HUES6 (cell line): Measurements from ENCODE around the gene KDR.

Source experiments
- H3K27ac ChIP-seq: 2 replicates; pipeline ENCODE4 v1.7.0; 2013; ENCODE audit warnings: low read depth, mild to moderate bottlenecking, low read length, inconsistent platforms
- H3K27me3 ChIP-seq: 2 replicates; pipeline ENCODE4 v1.6.1; 2013; ENCODE audit warnings: low read length; ENCODE audit not compliant: control insufficient read depth, insufficient read depth
- H3K36me3 ChIP-seq: 2 replicates; pipeline ENCODE4 v1.6.1; 2013; ENCODE audit warnings: low read length; ENCODE audit not compliant: control insufficient read depth, insufficient read depth
- H3K4me1 ChIP-seq: 2 replicates; pipeline ENCODE4 v1.6.1; 2013; ENCODE audit warnings: low read length; ENCODE audit not compliant: control insufficient read depth, insufficient read depth
- H3K4me3 ChIP-seq: 2 replicates; pipeline ENCODE4 v1.5.1; 2013; ENCODE audit warnings: low read depth, low read length
- H3K9ac ChIP-seq: one replicate; pipeline ENCODE4 v1.6.1; 2013; ENCODE audit warnings: mild to moderate bottlenecking, low read length
- H3K9me3 ChIP-seq: 2 replicates; pipeline ENCODE4 v1.6.1; 2013; ENCODE audit warnings: low read depth, low read length; ENCODE audit not compliant: control insufficient read depth, insufficient read depth

KDR gene

DNA sequence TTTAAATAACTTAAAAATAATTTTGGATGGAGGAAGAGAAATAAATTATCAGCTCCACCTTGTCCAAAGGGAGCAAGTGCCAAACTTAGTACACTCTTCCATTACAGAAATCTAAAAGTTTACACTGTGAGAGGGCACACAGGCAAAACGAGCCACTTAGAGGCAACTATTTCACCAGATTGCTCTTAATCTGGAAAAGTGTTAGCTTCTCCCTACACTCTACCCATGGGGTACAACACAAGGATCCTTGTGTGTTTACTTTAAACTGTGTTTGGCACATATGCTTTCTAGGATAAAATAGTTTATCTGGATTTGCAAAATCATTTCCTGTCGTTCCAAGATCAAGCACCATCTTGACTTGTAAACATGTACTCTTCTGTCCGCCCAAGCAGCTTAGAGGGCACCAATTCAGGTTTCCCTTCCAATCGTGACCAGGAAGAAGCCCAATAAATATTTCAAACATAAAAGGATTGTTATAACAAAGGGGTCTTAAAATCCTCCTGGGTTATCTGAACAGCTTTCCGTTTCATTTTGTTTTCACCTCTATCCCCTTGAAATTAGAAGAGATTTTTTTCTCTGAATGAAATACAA, 29.0 kb upstream of the KDR start:
- H3K9ac ChIP-seq = no peak overlapping the region
- no peaks in the 10 kb centered on the region for H3K36me3 ChIP-seq

GRCh38 chr4:55143858-55144257, 18.5 kb upstream of the KDR start:
- H3K27me3 ChIP-seq = no peaks in the 10 kb centered on the region
- no peak overlapping the region for H3K9ac ChIP-seq
- no peaks in the 10 kb centered on the region for H3K36me3 ChIP-seq
- H3K4me1 ChIP-seq = no peaks in the 10 kb centered on the region
- no peaks in the 10 kb centered on the region for H3K9me3 ChIP-seq
- H3K4me3 ChIP-seq = no peak overlapping the region
- no peak overlapping the region for H3K27ac ChIP-seq

More for the DNA sequence above, 29.0 kb upstream of the KDR start:
- Histone ChIP-seq H3K4me1 (no peaks in the 10 kb centered on the region), H3K9me3 (no peaks in the 10 kb centered on the region), H3K4me3 (no peak overlapping the region), H3K27ac (no peak overlapping the region), H3K27me3 (no peaks in the 10 kb centered on the region)

GRCh38 chr4:55138367-55138766, 13.0 kb upstream of the KDR start:
- Histone ChIP-seq H3K4me1 (peaks cover 7% of the 10 kb centered on the region; the same call in 1 of the 2 replicates), H3K27me3 (no peaks in the 10 kb centered on the region), H3K4me3 (no peak overlapping the region), H3K9ac (no peak overlapping the region), H3K36me3 (no peaks in the 10 kb centered on the region), H3K27ac (no peak overlapping the region), H3K9me3 (no peaks in the 10 kb centered on the region)

DNA sequence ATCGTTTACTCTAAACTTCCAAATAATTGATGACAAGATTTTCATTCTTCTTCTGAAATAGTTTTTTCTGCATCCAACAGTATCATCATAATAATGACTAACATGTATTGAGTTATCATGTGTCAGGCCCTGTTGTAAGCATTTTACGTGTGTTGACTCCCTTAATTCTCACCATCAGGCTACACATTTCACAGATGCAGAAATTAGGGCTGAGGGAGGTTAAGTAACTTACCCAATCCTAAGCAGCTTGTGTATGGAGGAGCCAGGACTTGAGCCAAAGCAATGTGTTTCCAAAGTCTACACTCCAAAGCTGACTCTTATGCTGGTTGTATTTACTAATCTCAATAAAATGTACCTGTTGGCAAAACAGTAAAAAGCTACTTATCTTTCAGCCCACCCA, 11.2 kb upstream of the KDR start:
- Histone ChIP-seq H3K4me3 (no peak overlapping the region), H3K4me1 (peaks cover 14% of the 10 kb centered on the region; the same call in 1 of the 2 replicates), H3K9ac (no peak overlapping the region), H3K36me3 (no peaks in the 10 kb centered on the region), H3K27me3 (no peaks in the 10 kb centered on the region), H3K9me3 (no peaks in the 10 kb centered on the region), H3K27ac (no peak overlapping the region)

DNA sequence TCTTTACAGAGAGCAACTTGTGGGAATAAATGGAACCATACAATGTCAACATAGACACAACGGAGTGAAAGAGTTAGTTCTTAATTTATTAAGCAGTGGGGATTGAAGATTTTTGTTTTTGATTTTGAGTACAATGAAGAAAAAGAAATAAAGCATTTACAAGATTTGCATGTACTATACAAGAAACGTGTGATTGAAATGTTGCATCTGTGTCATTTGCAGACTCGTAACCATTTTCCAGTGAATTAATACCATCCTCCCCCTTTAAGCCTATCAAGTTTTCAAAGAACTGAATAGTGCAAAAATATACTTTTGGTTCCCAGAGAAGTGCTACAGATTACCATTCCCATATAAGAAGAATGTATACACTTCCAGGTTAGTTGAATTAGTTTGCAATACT, 8.6 kb upstream of the KDR start:
- no peak overlapping the region for H3K9ac ChIP-seq
- H3K36me3 ChIP-seq = no peaks in the 10 kb centered on the region
- H3K27me3 ChIP-seq = no peaks in the 10 kb centered on the region
- H3K4me1 ChIP-seq = peaks cover 20% of the 10 kb centered on the region; the same call in 1 of the 2 replicates
- peak overlapping the region; percentile 16; the same call in 1 of the 2 replicates for H3K27ac ChIP-seq
- no peak overlapping the region for H3K4me3 ChIP-seq
- H3K9me3 ChIP-seq = 0 out of 2 replicates have a peak, but pooled peaks cover 4% of the 10 kb centered on the region

- Histone ChIP-seq H3K27me3 (no peaks in the 10 kb centered on the region), H3K36me3 (no peaks in the 10 kb centered on the region)
Measured at GRCh38 chr4:55132775-55133174, 7.4 kb upstream of the KDR start.

GRCh38 chr4:55127521-55127920, 2.1 kb upstream of the KDR start:
- no peak overlapping the region for H3K27ac ChIP-seq

More at GRCh38 chr4:55132775-55133174, 7.4 kb upstream of the KDR start:
- Histone ChIP-seq H3K9me3 (0 out of 2 replicates have a peak, but pooled peaks cover 4% of the 10 kb centered on the region), H3K4me3 (0 out of 2 replicates have a peak overlapping the region, but pooled peaks have one; percentile 7), H3K9ac (no peak overlapping the region), H3K4me1 (peaks cover 20% of the 10 kb centered on the region; the same call in 1 of the 2 replicates), H3K27ac (peak overlapping the region; percentile 82; the same call in 1 of the 2 replicates)

GRCh38 chr4:55127053-55127452, 1.7 kb upstream of the KDR start:
- H3K4me3 ChIP-seq = no peak overlapping the region
- H3K27ac ChIP-seq = no peak overlapping the region
- no peaks in the 10 kb centered on the region for H3K36me3 ChIP-seq
- peaks cover 22% of the 10 kb centered on the region for H3K27me3 ChIP-seq
- H3K4me1 ChIP-seq = peaks cover 23% of the 10 kb centered on the region
- no peak overlapping the region for H3K9ac ChIP-seq
- 0 out of 2 replicates have a peak, but pooled peaks cover 4% of the 10 kb centered on the region for H3K9me3 ChIP-seq

More at GRCh38 chr4:55127521-55127920, 2.1 kb upstream of the KDR start:
- Histone ChIP-seq H3K4me1 (peaks cover 23% of the 10 kb centered on the region), H3K4me3 (no peak overlapping the region), H3K36me3 (no peaks in the 10 kb centered on the region), H3K9me3 (0 out of 2 replicates have a peak, but pooled peaks cover 4% of the 10 kb centered on the region), H3K9ac (no peak overlapping the region), H3K27me3 (peaks cover 22% of the 10 kb centered on the region)

- Histone ChIP-seq H3K27me3 (peaks cover 22% of the 10 kb centered on the region), H3K36me3 (peaks cover 7% of the 10 kb centered on the region; the same call in 1 of the 2 replicates), H3K4me1 (peaks cover 18% of the 10 kb centered on the region), H3K4me3 (peak overlapping the region; percentile 100), H3K27ac (no peak overlapping the region; the same call in 1 of the 2 replicates), H3K9me3 (0 out of 2 replicates have a peak, but pooled peaks cover 4% of the 10 kb centered on the region), H3K9ac (peak overlapping the region; percentile 65)
Measured at GRCh38 chr4:55125763-55126541, 557 bp upstream of the KDR start.

DNA sequence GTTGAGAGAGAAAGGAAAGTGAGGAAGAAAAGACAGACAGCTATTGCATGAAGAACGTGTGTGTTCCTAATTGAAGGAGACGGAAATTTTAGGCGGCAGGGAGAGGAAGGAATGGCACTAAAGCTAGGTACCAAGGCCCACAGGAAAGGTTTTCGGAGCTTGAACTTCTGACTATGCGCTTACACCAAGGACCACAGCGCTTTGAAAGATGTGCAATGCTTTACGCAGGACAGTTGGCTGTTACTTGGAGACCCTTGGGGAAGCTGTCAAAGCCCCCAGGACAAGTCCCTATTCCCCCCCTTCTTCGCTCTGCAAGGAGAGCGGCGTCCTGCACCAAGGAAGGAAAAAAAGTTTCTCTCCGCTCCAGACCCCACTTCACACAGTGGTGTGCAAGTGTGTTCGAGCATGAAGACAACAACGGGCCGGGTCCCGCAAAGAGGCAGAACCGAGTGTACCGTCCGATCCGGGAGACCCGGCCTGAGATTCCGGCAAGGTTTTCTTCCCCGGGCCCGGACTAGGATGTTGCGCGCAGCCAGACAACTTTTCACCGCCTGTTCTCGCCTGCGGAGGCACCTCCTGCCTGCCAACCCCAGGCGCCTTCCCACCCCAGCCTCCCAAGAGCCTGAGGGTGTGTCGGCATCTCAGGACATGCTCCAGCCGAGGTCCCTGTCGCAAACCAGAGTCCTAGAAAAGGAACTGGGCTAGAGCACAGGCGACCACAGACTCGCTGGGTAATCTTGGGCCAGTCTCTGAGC, 896 bp downstream of the KDR start:
- Histone ChIP-seq H3K27ac (peak overlapping the region; percentile 74; the same call in 1 of the 2 replicates), H3K36me3 (peaks cover 20% of the 10 kb centered on the region), H3K27me3 (peaks cover 22% of the 10 kb centered on the region), H3K4me3 (peak overlapping the region; percentile 100), H3K4me1 (peaks cover 18% of the 10 kb centered on the region), H3K9ac (peak overlapping the region; percentile 92), H3K9me3 (no peaks in the 10 kb centered on the region)
